ENCODE data around the gene RUBCNL.

Gene RUBCNL

DNA sequence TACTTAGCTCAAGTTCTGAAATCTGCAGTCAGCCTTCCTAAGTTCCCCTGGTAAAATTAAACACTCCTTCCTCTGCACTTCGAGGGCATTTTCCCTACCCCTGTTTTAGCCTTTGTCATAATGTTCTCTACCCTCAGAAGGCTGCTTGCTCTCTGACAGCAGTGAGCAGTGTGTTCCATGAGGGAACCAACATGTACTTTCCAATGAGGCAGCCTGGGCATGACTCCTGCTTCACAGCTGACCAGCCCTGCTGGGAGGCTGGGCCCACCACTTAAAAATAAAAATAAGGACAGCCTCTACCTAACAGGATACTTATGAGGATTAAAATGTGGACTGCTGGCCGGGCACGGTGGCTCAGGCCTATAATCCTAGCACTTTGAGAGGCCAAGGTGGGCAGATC, 26.4 kb downstream of the RUBCNL start:
- TF ChIP-seq, protein P1, sequence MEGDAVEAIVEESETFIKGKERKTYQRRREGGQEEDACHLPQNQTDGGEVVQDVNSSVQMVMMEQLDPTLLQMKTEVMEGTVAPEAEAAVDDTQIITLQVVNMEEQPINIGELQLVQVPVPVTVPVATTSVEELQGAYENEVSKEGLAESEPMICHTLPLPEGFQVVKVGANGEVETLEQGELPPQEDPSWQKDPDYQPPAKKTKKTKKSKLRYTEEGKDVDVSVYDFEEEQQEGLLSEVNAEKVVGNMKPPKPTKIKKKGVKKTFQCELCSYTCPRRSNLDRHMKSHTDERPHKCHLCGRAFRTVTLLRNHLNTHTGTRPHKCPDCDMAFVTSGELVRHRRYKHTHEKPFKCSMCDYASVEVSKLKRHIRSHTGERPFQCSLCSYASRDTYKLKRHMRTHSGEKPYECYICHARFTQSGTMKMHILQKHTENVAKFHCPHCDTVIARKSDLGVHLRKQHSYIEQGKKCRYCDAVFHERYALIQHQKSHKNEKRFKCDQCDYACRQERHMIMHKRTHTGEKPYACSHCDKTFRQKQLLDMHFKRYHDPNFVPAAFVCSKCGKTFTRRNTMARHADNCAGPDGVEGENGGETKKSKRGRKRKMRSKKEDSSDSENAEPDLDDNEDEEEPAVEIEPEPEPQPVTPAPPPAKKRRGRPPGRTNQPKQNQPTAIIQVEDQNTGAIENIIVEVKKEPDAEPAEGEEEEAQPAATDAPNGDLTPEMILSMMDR (IDR thresholded peaks at IDR 0.05; ENCODE audit: insufficient read depth, missing control alignments), result no peak
- no peak for DNase-seq (ENCODE audit: insufficient read length, low spot score)
- FAIRE-seq, result no peak

DNA sequence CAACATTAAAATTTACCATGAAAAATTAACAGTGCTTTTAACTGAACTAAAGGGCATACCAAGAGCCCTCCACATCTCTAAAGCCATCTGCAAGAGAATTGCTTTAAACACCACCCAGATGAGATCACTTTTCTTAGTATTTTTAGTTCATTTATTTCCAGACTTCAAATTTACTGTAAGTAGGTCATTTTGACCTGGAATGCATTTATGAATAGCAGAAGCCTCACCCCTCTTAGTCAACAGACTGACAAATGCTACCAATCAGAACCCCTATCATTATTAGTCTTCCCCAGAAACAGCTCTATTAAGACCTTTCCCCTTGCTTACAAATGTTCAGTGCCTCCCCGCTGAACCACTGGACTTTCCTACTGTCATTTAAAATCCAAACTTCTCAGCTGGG, 27.3 kb downstream of the RUBCNL start:
- no peak for FAIRE-seq

DNA sequence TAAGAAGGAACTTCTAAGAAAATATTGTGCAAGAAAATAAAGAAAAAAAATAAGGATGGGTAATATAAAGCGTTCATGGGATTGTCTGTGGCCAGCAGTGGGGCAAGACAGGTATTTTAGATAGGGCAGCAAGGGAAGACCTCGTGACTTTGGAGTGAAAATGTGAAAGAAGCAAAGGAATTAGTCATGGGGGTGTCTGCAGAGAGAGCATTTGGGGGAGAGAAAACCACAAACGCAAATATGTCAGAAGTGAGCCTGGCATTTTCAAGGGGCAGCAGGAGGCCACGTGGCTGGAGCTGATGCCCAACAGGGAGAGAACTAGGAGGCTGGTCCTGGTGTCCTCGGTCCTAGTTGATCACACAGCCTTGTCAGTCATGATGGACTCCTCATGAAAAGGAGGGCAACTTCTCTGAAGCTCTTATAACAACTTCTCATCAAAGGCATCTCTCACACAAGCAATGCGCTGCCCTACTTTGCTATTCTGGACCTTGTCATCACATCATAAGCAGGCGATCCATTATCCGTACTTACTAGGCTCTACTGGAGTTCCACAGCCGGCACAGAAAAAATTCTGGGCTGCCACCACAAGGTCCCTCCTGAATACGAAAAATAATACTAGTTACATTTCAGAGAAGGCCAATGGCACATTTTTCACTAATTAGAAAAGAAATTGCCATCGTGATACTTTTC, 31.0 kb downstream of the RUBCNL start:
- DNase-seq (ENCODE audit: insufficient read length, low spot score) (no peak), FAIRE-seq (no peak)
- TF ChIP-seq, protein P1 (IDR thresholded peaks at IDR 0.05; ENCODE audit: insufficient read depth, missing control alignments), result no peak

More for the DNA sequence above, 27.3 kb downstream of the RUBCNL start:
- TF ChIP-seq, protein P1 (IDR thresholded peaks at IDR 0.05; ENCODE audit: insufficient read depth, missing control alignments), result no peak
- DNase-seq (ENCODE audit: insufficient read length, low spot score), result no peak

DNA sequence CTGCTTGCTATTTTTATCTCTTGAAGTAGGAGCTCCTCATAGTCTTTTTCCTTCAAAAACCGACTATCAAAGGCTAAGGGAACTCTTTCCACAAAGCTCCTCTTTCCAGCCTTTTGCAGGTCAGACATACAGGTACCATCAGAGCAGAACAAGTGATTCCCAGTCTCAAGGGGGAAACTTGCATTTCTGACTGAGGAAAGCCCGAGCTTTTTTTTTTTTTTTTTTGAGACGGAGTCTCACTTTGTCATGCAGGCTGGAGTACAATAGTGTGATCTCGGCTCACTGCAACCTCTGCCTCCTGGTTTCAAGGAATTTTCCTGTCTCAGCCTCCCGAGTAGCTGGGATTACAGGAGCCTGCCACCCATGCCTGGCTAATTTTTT, 32.0 kb downstream of the RUBCNL start:
- TF ChIP-seq, protein P1 (IDR thresholded peaks at IDR 0.05; ENCODE audit: insufficient read depth, missing control alignments), result no peak
- DNase-seq (ENCODE audit: insufficient read length, low spot score) (no peak), FAIRE-seq (no peak)

DNA sequence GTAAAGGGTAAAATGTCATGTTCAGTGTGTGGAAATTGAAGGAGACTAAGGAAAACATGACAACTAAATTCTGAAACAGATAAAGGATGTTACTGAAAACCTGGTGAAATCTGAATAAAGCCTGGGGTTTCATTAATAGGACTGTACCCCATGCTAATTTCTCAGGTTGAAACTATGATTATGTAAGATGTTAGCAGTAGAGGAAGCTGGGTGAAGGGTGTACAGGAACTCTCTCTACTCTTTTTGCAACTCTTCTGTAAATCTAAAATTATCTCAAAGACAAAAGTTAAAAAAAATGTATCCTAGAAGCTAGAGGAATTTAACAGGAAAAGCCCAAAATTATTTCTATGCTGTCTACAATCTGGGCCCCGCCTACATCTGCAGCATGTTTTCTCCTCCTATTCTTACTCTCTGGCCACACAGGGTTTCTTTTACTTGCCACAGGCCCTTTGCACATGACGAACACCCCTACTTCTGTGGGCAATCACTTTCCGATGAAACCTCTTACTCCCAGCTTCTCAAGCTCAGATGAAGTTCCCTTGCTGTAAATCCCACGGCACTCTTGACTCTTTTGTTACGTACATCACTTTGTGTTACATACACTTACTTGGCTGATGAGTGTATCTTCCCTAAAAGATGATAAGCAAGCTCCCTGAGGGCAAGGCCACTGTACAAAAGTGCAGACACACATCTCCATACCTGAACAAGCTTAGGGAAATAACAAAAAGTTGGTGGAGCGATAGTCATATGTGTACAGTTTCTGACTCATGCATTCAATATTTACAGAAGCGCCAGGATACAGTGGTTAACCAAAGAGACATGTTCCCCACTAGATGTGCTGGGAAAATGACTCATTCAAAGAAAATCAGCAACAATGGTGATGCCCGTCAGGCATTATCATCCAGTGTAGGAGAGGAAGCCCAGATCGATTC, 32.6 kb downstream of the RUBCNL start:
- no peak for FAIRE-seq
- DNase-seq (ENCODE audit: insufficient read length, low spot score), result no peak
- TF ChIP-seq, protein P1 (IDR thresholded peaks at IDR 0.05; ENCODE audit: insufficient read depth, missing control alignments), result no peak

DNA sequence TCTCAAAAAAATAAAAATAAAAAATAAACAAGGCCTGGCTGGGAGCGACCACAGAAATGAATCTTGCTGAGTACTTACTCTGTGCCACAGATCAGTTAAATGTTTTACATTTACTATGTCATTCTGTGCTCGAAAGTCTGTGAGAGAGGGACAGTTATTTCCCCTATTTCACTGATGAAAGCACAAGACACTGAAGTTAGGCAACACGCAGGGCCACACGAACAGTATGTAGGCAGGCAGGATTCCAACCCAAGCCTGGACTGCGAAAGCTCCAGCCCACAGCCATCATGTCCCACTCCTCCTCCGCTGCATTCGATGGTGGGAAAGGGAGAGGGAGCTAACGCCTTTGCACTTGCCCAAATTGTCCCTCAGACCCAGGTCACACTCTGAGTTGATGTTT, 34.2 kb downstream of the RUBCNL start:
- TF ChIP-seq, protein P1 (IDR thresholded peaks at IDR 0.05; ENCODE audit: insufficient read depth, missing control alignments), result no peak
- FAIRE-seq (no peak), DNase-seq (ENCODE audit: insufficient read length, low spot score) (no peak)

DNA sequence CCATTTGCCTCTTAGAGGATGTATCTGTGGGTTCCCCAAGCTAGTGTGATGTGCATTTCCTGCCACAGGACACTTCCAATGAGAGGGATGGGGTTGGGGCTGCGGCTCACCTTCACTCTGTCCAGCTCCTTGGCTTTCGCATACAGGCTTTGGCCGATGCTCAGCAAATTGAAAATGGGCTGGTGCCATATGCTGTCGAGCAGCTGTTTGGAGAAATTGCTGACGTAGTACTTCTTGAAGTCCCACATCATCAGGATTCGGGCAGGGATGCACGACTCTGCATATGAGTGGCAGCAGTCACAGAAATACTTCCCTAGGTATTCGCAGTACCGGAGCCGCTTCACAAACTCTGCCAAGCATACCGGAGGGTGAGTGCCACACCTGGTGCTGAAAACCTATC, 37.0 kb downstream of the RUBCNL start:
- TF ChIP-seq, protein P1 (IDR thresholded peaks at IDR 0.05; ENCODE audit: insufficient read depth, missing control alignments), result no peak
- FAIRE-seq (no peak), DNase-seq (ENCODE audit: insufficient read length, low spot score) (no peak)

All from D721Med (cell line).